Activated naive CD8-positive, alpha-beta T cell treated with anti-CD3 and anti-CD28 coated beads, Interleukin-2, amount 50 U/mL, for 24 hours (primary cell): ENCODE measurements around the gene IQGAP2.

Experiments
- ATAC-seq: fragments of 150-1000 bp; cut with Tn5 transposase; one replicate; pipeline ENCODE4 v1.10.0; 2021
- DNase-seq: peaks from one replicate; pipeline ENCODE4 v3.0.0; 2021
- H3K27ac Mint-ChIP-seq: one replicate; pipeline ENCODE4 v1.8.0; 2021; ENCODE audit warnings: mild to moderate bottlenecking, mixed read lengths
- H3K27me3 Mint-ChIP-seq: one replicate; pipeline ENCODE4 v1.8.0; 2021; ENCODE audit warnings: mixed read lengths
- H3K36me3 Mint-ChIP-seq: one replicate; pipeline ENCODE4 v1.8.0; 2021; ENCODE audit warnings: low read depth, mixed read lengths
- H3K4me1 Mint-ChIP-seq: one replicate; pipeline ENCODE4 v1.8.0; 2021; ENCODE audit warnings: mixed read lengths
- H3K4me3 Mint-ChIP-seq: one replicate; pipeline ENCODE4 v1.8.0; 2021; ENCODE audit warnings: mild to moderate bottlenecking, moderate library complexity, mixed read lengths
- H3K9me3 Mint-ChIP-seq: one replicate; pipeline ENCODE4 v1.8.0; 2021; ENCODE audit warnings: mixed read lengths

The IQGAP2 gene

DNA sequence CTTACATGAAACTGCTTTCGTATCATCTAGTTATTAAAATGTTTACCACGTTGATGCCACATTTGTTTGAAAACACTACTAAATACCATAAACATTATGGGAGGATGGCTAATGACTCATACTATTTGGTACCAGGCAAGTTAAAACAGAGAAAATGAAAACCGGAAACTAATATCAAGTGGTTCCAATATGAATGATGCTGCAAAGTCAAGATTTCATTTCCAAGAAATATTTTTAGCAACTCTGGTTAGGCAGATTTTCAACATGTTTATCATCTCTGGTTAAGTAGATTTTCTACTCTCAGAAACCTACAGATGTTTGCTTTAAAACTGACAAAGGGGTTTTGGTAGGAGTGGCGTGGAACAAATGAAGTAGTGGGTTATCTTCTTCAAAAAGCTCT is 307.9 kb downstream of the IQGAP2 start:
- DNase-seq (no peak), ATAC-seq (no peak)
- H3K4me1 Mint-ChIP-seq = peaks cover 23% of the 10 kb centered on the region
- H3K4me3 Mint-ChIP-seq = no peak overlapping the region
- H3K27me3 Mint-ChIP-seq = peaks cover 19% of the 10 kb centered on the region
- H3K36me3 Mint-ChIP-seq = no peaks in the 10 kb centered on the region
- H3K9me3 Mint-ChIP-seq = no peaks in the 10 kb centered on the region
- no peak overlapping the region for H3K27ac Mint-ChIP-seq

DNA sequence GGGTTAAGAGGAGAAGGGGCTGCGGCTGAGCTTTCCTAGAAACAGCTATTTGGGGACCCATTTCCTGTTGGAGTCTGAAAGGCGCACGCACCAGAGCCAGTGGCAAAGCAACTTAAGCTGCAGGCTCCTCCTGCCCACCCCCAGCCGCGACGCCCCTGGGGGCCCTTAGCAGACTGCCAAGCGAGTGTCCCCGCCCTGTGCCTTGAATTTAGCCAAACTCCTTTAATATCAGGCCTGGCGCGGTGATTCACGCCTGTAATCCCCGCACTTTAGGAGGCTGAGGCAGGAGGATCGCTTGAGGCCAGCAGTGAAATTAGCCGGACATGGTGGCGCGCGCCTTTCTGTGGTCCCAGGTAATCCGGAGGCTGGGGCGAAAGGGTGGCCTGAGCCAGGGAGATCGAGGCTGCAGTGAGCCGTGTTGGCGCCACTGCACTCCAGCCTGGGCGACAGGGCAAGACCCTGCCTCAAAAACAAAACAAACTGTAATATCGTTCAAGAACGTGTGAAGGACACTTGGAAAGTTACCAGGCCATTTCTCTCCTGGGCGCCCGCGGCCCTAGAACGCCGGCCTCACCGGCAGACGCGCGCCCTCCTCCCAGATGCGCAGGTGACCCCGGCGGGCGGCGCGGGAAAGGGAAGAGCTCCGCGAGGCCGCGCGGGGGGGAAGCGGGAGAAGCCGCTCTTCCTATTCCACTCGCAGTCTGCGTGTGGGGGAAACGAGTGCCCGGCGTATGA is 311.8 kb downstream of the IQGAP2 start:
- DNase-seq (peak; percentile 22), ATAC-seq (peak; percentile 18)
- H3K4me3 Mint-ChIP-seq = peak overlapping the region; percentile 78
- H3K36me3 Mint-ChIP-seq = no peaks in the 10 kb centered on the region
- no peak overlapping the region for H3K27ac Mint-ChIP-seq
- peaks cover 39% of the 10 kb centered on the region for H3K4me1 Mint-ChIP-seq
- no peaks in the 10 kb centered on the region for H3K9me3 Mint-ChIP-seq
- H3K27me3 Mint-ChIP-seq = peaks cover 43% of the 10 kb centered on the region

DNA sequence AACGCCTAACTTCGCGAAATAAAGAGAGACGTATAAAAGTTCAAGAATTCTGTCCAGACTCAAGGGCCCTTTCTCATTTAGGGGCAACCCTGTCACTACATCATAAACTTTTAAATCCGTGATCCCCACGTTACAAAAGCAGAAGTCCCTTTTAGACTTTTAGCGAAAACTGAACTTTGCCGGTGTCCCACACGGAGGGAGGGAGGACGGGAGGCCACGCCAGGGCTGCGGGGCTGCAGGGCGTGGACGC is 312.3 kb downstream of the IQGAP2 start:
- Mint-ChIP-seq H3K27ac (no peak overlapping the region), H3K27me3 (peaks cover 43% of the 10 kb centered on the region), H3K4me3 (peak overlapping the region; percentile 78), H3K36me3 (no peaks in the 10 kb centered on the region), H3K9me3 (no peaks in the 10 kb centered on the region), H3K4me1 (peaks cover 39% of the 10 kb centered on the region)
- ATAC-seq (no peak), DNase-seq (no peak)

DNA sequence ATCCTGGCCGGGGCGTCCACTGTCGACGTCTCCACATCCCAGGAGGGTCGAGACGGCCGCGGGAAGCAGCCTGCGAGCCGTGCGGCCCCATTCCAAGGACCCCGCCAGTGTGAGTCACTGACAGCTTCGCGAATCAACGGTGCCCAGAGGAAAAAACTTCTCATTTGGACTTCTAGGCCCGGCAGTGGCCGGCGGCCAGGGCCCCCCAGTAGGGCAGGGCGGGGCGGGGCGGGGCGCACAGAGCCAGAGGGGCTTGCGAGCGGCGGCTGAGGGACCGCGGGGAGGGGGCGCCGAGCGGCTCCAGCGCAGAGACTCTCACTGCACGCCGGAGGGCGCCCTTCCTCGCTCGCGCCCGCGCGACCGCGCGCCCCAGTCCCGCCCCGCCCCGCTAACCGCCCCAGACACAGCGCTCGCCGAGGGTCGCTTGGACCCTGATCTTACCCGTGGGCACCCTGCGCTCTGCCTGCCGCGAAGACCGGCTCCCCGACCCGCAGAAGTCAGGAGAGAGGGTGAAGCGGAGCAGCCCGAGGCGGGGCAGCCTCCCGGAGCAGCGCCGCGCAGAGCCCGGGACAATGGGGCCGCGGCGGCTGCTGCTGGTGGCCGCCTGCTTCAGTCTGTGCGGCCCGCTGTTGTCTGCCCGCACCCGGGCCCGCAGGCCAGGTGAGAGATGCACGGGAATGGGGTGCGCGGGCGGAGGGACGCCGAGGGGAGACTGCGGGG is 312.8 kb downstream of the IQGAP2 start, which contains the start of gene F2R:
TSS of gene F2R (plus strand) at position 391 of the 720 bp plus-strand sequence. CDS start at position 573, 182 bp downstream.
- H3K4me1 Mint-ChIP-seq = peaks cover 37% of the 10 kb centered on the region
- no peaks in the 10 kb centered on the region for H3K36me3 Mint-ChIP-seq
- H3K27ac Mint-ChIP-seq = no peak within 1 kb of the TSS
- peak within 1 kb of the TSS; percentile 78 for H3K4me3 Mint-ChIP-seq
- no peaks in the 10 kb centered on the region for H3K9me3 Mint-ChIP-seq
- ATAC-seq = peak; percentile 81
- DNase-seq = peak; percentile 60
- H3K27me3 Mint-ChIP-seq = peaks cover 43% of the 10 kb centered on the region

DNA sequence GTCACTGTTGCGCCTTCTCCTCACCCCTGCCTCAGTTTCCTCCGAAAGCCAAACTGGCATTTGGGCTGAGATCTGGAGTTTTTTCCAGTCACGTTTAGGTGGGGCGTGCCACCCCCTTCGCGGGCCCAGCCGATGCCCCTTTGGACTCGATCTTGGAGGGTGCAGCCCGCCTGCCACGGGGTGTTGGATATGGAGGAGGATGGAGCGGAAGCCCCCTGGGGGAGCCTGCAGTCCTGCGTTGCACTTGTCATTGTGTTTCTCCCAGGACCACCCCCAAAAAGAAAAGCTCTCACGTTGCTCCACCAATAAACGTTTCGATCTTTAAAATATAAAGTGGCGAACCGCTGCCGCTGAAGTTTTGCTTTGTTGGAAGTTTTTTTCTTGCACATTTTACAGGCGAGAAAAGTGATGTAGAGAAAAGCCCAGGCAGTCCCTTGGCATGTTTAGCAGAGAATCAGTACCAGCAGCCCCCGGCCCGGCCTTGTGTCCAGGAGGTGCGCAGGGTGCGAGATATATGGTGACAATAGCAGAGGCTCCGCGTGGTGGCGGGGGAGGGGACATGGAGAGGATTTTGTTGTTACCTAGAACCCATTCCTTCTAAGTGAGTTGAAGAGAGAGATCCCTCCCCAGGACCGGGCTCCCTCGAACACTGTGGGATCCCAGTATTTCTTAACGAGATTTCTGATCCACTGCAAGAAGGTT is 313.5 kb downstream of the IQGAP2 start:
- DNase-seq (peak; percentile 16), ATAC-seq (no peak)
- Mint-ChIP-seq H3K4me1 (peaks cover 33% of the 10 kb centered on the region), H3K9me3 (no peaks in the 10 kb centered on the region), H3K27me3 (peaks cover 43% of the 10 kb centered on the region), H3K36me3 (no peaks in the 10 kb centered on the region), H3K4me3 (peak overlapping the region; percentile 78), H3K27ac (no peak overlapping the region)

DNA sequence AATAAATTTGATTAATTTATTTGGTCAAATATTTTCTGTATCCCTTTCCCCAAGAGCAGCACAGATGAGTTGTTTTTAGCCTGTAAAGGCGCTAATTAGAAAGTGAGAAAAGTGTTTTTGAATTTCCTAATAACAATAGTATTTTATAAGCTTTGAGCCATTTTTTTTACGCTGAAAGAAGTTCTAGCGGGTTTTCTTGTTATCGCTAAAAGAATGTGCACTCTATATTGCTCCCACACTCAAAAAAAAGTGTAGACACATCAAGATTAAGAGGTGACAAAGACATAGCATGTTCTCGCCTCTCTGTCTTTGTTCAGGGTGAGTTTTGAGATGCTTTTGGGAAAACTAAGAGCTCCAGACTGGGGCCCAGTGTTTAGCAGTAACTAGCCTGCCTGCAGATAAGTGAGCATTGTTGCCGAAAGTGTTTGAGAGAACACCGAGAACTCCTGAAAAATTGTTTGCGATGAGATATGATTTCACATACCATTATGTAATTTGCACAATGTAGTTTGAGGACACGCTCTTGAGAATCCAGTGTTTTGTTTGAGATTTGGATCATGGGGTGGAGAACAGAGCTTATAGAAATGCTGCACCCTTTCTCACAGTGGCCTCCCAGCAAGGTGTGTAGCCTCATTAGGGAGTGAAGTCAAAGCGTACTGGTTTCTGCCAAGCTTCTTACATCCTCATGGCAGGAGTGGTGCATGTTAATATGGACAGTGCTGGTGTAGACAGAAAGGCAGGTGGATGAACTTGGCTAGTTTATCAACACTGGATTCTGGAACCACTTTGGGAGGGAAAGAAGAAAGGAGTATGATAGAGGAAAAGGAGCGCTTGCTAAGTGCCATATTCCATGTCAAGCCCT is 314.4 kb downstream of the IQGAP2 start:
- Mint-ChIP-seq H3K9me3 (no peaks in the 10 kb centered on the region), H3K27ac (no peak overlapping the region), H3K4me1 (peaks cover 33% of the 10 kb centered on the region), H3K36me3 (no peaks in the 10 kb centered on the region), H3K27me3 (peaks cover 43% of the 10 kb centered on the region), H3K4me3 (peak overlapping the region; percentile 78)
- ATAC-seq = no peak
- DNase-seq = no peak

DNA sequence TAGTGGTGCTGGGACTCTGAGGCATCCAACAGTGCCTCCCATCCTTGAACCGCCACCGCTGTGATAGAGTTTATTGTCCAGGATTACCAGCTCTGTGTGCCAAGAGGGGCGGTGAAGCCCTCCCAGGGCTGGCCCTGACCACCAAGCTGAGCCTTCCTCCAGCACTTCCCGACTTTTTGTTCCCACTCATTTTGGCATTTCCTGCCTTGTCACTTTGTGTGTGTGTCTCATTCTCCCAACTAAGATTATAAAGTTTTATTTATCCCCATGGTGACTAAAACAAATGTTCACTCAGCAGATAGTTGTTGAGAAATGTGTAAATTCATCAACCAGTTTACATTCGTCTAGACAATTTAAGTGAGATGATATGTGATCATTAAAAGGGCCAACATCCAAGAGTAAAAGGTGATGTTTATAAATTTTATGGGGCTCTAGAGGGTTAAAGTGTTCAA is 315.3 kb downstream of the IQGAP2 start:
- H3K27ac Mint-ChIP-seq = no peak overlapping the region
- H3K9me3 Mint-ChIP-seq = no peaks in the 10 kb centered on the region
- ATAC-seq = no peak
- peaks cover 33% of the 10 kb centered on the region for H3K4me1 Mint-ChIP-seq
- H3K27me3 Mint-ChIP-seq = peaks cover 43% of the 10 kb centered on the region
- no peaks in the 10 kb centered on the region for H3K36me3 Mint-ChIP-seq
- H3K4me3 Mint-ChIP-seq = no peak overlapping the region
- DNase-seq = no peak

DNA sequence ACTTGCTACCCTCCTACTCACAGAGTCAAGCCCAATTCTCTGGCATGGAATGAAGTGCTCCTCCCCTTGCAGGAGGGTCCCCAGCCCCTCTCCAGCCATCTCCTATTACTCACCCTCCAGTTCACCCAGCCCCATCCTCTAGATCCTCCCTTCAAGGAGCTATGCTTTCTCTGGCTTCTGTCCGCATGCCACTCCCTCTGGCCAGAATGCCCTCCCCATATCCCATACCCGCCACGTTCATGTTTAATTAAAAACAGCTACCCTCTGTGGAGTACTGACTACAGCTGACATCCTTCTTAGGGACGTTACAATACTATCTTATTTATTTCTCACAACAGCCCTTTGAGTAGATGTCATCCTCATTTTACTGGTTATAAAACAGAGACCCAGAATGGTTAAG is 315.8 kb downstream of the IQGAP2 start:
- H3K27me3 Mint-ChIP-seq = peaks cover 41% of the 10 kb centered on the region
- ATAC-seq = no peak
- peaks cover 32% of the 10 kb centered on the region for H3K4me1 Mint-ChIP-seq
- H3K9me3 Mint-ChIP-seq = no peaks in the 10 kb centered on the region
- no peaks in the 10 kb centered on the region for H3K36me3 Mint-ChIP-seq
- H3K27ac Mint-ChIP-seq = no peak overlapping the region
- H3K4me3 Mint-ChIP-seq = no peak overlapping the region
- DNase-seq = no peak

DNA sequence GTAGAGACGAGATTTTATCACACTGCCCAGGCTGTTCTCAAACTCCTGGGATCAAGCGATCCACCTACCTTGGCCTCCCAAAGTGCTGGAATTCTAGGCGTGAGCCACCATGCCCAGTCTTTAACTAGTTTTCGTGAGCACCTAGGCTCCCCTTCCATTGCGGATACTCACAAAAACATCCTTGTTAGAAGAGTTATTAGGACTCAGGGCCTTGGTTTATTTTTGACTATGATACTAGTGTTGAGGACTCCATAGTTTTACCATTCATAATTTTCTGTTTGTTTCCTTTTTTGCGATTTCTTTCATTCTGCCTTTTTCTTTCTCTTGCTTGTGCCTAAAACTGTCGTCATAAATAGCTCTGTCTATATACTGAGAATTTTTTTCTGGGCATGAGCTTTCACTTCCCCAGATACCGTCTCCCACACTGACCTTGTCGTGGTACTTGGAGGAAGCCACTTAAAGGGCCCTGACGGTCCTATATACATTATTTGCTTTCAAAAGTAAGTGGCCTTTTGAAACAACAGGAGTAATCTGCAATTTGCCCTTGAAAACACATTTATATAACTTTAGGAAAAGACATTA is 318.0 kb downstream of the IQGAP2 start:
- Mint-ChIP-seq H3K4me1 (peaks cover 17% of the 10 kb centered on the region), H3K27ac (no peak overlapping the region)
- no peak for ATAC-seq

DNA sequence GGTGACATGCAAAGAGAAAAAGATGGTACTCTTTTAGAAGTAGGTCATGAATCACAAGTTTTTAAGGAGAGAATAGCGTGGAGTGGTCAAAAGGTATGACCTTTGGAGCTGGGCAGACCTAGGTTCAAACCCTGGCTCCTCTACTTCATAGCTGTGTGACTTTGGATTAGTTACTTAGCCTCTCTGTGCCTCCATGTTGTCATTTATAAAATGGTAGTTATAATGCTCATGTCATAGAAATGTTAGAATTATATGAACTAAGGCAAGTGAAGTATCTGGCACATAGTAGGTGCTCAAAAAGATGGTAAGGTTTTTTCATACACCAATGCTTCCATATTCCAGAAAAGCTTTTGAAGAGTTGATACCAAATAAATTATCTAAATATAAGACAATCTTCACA is 320.2 kb downstream of the IQGAP2 start:
- no peak for ATAC-seq
- Mint-ChIP-seq H3K36me3 (no peaks in the 10 kb centered on the region), H3K4me3 (no peak overlapping the region), H3K4me1 (peaks cover 2% of the 10 kb centered on the region), H3K9me3 (peaks cover 2% of the 10 kb centered on the region), H3K27me3 (peaks cover 3% of the 10 kb centered on the region), H3K27ac (no peak overlapping the region)
- DNase-seq = no peak

More for the DNA sequence above, 318.0 kb downstream of the IQGAP2 start:
- H3K27me3 Mint-ChIP-seq = peaks cover 23% of the 10 kb centered on the region
- H3K9me3 Mint-ChIP-seq = no peaks in the 10 kb centered on the region
- H3K4me3 Mint-ChIP-seq = no peak overlapping the region
- no peak for DNase-seq
- H3K36me3 Mint-ChIP-seq = no peaks in the 10 kb centered on the region

DNA sequence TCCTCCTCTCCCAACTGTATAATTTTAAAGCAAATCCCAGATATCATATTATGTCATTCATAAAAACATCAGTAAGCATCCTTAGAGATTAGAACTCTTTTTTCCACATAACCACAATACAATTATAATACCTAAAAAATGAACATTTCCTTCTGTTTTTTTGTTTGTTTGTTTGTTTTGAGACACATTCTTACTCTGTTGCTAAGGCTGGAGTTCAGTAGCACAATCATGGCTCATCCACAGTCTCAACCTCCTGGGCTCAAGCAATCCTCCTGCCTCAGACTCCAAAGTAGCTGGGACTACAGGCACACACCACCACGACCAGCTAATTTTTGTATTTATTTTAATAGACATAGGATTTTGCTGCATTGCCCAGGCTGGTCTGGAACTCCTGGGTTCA is 320.8 kb downstream of the IQGAP2 start:
- DNase-seq (no peak), ATAC-seq (no peak)
- H3K27me3 Mint-ChIP-seq = no peaks in the 10 kb centered on the region
- peaks cover 2% of the 10 kb centered on the region for H3K4me1 Mint-ChIP-seq
- no peak overlapping the region for H3K4me3 Mint-ChIP-seq
- peaks cover 5% of the 10 kb centered on the region for H3K9me3 Mint-ChIP-seq
- H3K36me3 Mint-ChIP-seq = no peaks in the 10 kb centered on the region
- H3K27ac Mint-ChIP-seq = no peak overlapping the region

DNA sequence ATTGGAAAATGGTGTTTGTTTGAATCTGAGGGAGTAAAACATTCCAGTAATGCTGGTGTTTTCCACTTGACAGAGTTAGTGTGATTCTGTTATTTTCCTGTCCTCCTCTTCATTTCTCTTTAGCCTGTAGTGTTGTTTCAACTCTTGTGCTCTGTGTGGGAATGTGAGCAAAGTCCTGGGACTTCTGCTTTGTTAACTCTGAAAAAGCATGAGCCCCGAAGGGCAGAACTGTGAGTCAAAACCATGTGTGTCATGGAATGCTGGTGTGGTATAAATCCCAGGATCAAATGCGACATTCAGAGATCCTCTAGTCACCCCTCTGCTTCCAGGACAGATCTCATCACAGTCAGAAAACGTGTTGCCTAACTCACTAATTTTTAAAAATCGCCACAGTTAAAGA is 321.8 kb downstream of the IQGAP2 start:
- no peaks in the 10 kb centered on the region for H3K27me3 Mint-ChIP-seq
- no peak overlapping the region for H3K27ac Mint-ChIP-seq
- H3K4me1 Mint-ChIP-seq = peaks cover 2% of the 10 kb centered on the region
- H3K4me3 Mint-ChIP-seq = no peak overlapping the region
- peaks cover 14% of the 10 kb centered on the region for H3K9me3 Mint-ChIP-seq
- ATAC-seq (no peak), DNase-seq (no peak)
- peaks cover 6% of the 10 kb centered on the region for H3K36me3 Mint-ChIP-seq

DNA sequence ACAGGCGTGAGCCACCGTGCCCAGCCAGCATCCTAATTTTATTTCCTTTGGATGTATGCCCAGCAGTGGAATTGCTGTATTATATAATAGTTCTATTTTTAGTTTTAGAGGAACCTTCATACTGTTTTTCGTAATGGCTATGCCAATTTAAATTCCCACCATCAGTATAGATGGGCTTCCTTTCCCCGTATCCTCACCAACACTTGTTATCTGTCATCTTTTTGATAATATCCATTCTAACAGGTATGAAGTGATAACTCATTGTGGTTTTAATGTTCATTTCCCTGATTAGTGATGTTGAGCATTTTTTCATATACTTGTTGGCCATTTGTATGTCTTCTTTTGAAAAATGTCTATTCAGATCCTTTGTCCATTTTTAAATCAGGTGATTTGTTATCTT is 325.9 kb downstream of the IQGAP2 start:
- peaks cover 8% of the 10 kb centered on the region for H3K36me3 Mint-ChIP-seq
- DNase-seq (no peak), ATAC-seq (no peak)
- no peak overlapping the region for H3K27ac Mint-ChIP-seq
- peaks cover 2% of the 10 kb centered on the region for H3K27me3 Mint-ChIP-seq
- H3K4me1 Mint-ChIP-seq = peaks cover 3% of the 10 kb centered on the region
- peaks cover 25% of the 10 kb centered on the region for H3K9me3 Mint-ChIP-seq
- no peak overlapping the region for H3K4me3 Mint-ChIP-seq
